ENCODE results near the gene NFASC.
A peak's percentile ranks its signal among the peaks of the same experiment; 100 is the strongest.

Gene NFASC

DNA sequence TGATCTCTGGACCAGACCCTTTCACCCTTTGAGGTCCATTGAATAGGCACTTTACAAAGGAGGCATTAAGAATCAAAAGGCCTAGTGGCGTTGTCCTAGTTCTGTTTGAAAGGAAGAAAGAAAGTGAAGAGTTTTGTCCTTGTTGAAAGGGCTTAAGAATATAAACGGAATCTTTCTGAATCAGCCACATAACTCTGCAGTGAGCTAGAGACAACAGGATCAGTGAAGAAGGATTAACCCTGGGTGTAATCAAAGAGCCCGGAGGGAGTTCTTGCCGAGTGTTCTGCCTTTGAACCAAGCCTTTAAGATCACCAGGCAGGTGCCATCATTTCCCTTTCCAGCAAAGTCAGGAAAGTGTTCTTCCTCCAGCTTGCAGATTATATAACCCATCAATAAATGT lies 117.5 kb downstream of the NFASC start:
- FAIRE-seq (no peak), DNase-seq (ENCODE audit: insufficient read length, low spot score) (no peak)
- TF ChIP-seq POLR2A (IDR thresholded peaks at IDR 0.05; ENCODE audit: low read depth, low read length), result no peak

DNA sequence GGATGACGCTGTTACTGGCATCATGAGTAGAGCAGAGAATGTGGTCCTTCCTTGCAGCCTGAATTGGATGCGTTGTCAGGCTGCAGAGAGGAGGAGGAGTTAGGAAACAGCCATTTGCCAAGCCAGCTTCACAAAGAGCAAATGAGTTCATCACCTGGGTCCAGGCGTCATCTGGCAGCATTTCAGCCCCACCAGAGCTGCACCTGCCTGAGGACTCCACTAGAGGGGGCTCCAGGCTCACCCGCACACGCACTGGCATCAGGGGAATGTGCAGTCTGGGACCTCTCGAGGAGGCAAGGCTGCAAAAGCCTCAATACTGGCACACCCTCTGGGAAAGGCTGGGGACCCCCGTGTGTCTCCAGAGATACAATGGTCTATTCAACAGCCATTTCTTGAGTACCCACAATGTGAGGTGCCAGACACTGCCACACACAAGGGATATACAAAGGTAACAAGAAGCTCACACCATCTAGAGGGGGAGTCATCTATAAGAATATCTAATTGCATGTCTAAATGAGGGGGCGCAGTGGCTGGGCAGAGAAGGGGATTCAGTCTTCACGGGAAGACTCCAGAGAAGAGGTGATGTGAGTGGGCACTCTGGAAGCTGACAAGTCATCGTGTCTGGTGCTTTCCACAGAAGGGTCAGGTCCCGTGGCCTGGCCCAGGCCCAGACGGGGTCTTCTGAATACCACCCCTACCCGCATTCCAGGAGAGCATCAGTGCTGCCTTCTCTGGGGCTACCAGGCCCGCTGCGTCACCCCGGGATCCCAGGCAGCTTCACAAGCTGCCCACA lies 118.8 kb downstream of the NFASC start:
- FAIRE-seq (peak; percentile 78), DNase-seq (ENCODE audit: insufficient read length, low spot score) (peak; percentile 88)
- TF ChIP-seq PAX5 (IDR thresholded peaks at IDR 0.05; ENCODE audit: insufficient read depth, low read length, severe bottlenecking) (no peak), POLR2AphosphoS5 (IDR thresholded peaks at IDR 0.05; ENCODE audit: low read depth, low read length) (no peak), POLR2A (IDR thresholded peaks at IDR 0.05; ENCODE audit: low read depth, low read length) (no peak), TAF1 (IDR thresholded peaks at IDR 0.05; ENCODE audit: low read depth, low read length) (no peak), POU2F2 (IDR thresholded peaks at IDR 0.05; ENCODE audit: low read depth, low read length) (no peak), SPI1 (IDR thresholded peaks at IDR 0.05; ENCODE audit: low read depth, low read length) (no peak)

DNA sequence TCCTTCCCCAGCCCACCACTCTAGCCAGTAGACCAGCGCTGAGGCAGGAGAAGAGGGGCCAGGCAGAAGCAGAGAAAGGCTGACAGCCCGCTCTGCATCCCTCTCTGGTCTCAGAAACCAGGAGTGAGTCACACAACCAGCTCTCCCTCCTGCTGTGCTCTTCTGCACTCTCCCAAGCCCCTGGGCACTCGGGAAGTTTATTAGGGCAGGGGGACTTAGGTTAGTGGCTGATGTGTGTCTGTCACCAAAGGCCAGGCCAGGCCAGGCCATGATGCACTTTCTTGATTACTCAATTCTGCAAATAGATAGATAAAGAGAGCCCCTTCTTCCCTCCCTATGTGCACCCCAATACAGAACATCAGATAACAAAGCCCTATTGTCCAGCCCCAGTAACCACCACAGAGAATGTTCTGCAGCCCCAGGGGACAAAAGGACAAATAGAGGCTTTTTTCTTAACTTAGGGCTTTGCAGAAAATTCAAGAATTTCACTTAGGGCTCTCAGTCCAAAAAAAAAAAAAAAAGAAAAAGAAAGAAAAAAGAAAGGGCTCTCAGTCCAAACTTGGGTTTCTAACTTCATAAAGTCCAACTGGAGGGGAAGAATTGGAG lies 119.5 kb downstream of the NFASC start:
- FAIRE-seq, result no peak
- TF ChIP-seq SPI1 (IDR thresholded peaks at IDR 0.05; ENCODE audit: low read depth, low read length) (no peak), POU2F2 (IDR thresholded peaks at IDR 0.05; ENCODE audit: low read depth, low read length) (no peak), POLR2AphosphoS5 (IDR thresholded peaks at IDR 0.05; ENCODE audit: low read depth, low read length) (no peak), POLR2A (IDR thresholded peaks at IDR 0.05; ENCODE audit: low read depth, low read length) (no peak), TAF1 (IDR thresholded peaks at IDR 0.05; ENCODE audit: low read depth, low read length) (no peak)
- no peak for DNase-seq (ENCODE audit: insufficient read length, low spot score)

DNA sequence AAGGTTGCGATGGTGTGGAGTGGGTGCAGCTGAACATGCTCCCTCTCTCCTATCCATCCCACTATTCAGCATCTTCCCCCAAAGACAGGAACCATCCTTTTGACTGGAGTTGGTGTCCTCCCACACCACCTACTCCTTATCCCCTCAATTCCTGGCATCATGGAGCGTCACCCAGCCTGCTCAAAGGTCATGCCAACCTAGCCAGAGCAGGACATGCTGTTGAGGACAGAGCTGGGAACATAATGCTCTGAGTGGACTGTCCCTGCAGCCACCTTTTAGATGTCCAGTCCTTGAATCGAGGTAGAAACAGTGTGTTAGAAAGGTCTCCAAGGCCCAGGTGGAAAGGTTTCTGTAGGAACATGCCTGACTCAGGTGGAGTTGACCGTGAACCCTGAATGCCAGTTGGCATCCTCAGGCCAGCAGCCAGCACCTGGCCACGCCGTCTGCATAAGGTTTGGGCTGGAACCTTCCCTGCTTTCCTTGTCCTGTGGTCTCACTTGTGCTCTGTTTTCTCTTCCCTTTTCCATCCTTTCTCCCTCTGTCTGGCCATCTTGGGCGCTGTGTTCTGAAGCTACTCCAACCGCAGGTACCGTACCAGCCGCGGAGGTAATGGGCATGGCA lies 120.2 kb downstream of the NFASC start:
- DNase-seq (ENCODE audit: insufficient read length, low spot score) (no peak), FAIRE-seq (no peak)
- no peak for TF ChIP-seq TAF1 (IDR thresholded peaks at IDR 0.05; ENCODE audit: low read depth, low read length)
- TF ChIP-seq PAX5 (IDR thresholded peaks at IDR 0.05; ENCODE audit: insufficient read depth, low read length, severe bottlenecking), result no peak
- no peak for TF ChIP-seq POU2F2 (IDR thresholded peaks at IDR 0.05; ENCODE audit: low read depth, low read length)
- TF ChIP-seq POLR2A (IDR thresholded peaks at IDR 0.05; ENCODE audit: low read depth, low read length), result no peak
- TF ChIP-seq SPI1 (IDR thresholded peaks at IDR 0.05; ENCODE audit: low read depth, low read length), result no peak
- no peak for TF ChIP-seq POLR2AphosphoS5 (IDR thresholded peaks at IDR 0.05; ENCODE audit: low read depth, low read length)

DNA sequence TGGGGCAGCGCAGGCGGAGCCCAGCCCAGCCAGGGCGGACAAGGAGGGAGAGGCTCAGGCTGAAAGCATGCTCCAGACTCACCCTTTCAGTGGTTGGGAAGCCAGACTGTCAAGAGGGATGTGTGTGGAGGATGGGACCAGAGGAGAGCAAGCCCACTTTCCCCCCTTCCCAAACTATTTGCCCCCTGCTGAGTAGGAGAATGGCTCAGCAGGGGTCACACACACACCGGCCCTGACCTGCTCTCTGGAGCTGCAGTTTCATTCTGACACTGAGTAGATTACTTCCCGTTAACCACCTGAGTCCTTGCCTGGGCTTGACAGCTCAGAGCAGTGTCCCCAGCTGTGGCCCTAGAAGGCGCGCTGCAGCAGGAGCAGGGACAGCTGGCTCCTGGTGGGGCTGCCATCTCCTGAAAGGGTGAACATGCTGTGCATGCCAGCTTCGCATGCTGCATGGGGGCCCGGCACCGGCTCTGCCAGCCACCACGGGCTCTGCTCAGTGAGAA lies 120.7 kb downstream of the NFASC start:
- TF ChIP-seq POU2F2 (IDR thresholded peaks at IDR 0.05; ENCODE audit: low read depth, low read length) (no peak), TAF1 (IDR thresholded peaks at IDR 0.05; ENCODE audit: low read depth, low read length) (no peak), POLR2A (IDR thresholded peaks at IDR 0.05; ENCODE audit: low read depth, low read length) (no peak), POLR2AphosphoS5 (IDR thresholded peaks at IDR 0.05; ENCODE audit: low read depth, low read length) (no peak), PAX5 (IDR thresholded peaks at IDR 0.05; ENCODE audit: insufficient read depth, low read length, severe bottlenecking) (no peak), SPI1 (IDR thresholded peaks at IDR 0.05; ENCODE audit: low read depth, low read length) (no peak)
- peak; percentile 41 for DNase-seq (ENCODE audit: insufficient read length, low spot score)
- no peak for FAIRE-seq

DNA sequence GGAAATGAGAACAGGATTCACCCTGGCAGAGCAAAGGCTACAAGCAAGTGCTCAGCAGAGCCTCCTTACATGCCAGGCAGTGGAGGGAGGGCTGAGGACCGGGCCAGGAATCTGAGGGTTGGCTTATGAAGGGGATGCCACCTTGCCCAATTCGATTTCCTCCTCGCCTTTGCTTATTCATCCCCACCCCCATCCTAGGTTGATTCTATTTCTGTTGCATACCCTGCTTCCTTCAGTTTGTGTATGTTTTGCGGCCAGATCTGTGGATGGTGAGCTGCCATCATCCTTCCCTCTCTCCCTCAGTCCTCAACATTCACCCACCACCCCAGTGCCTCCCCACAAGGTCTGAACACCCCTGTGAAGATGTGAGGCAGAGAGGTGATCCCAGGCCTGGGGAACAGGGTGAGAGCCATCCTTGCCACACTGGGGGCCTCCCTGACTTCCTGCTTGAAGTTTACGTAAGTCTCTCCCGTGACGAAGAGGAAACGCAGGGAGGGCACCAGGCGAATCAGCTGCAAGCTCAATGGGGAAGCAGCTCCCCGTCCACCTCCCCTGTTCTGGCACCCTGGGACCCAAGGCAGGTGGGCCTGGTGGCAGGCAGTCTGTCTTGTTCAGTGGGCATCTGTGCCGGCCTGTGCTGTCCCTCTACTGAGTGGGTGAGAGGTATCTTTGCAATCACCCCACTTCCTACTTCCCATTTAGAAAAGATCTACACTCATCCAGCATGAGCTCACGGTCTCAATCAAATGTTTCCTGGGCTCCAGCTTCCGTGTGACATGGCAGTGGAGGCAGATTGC lies 121.7 kb downstream of the NFASC start:
- DNase-seq (ENCODE audit: insufficient read length, low spot score), result no peak
- TF ChIP-seq PAX5 (IDR thresholded peaks at IDR 0.05; ENCODE audit: insufficient read depth, low read length, severe bottlenecking) (no peak), POLR2A (IDR thresholded peaks at IDR 0.05; ENCODE audit: low read depth, low read length) (no peak), POU2F2 (IDR thresholded peaks at IDR 0.05; ENCODE audit: low read depth, low read length) (no peak), TAF1 (IDR thresholded peaks at IDR 0.05; ENCODE audit: low read depth, low read length) (no peak), SPI1 (IDR thresholded peaks at IDR 0.05; ENCODE audit: low read depth, low read length) (no peak), POLR2AphosphoS5 (IDR thresholded peaks at IDR 0.05; ENCODE audit: low read depth, low read length) (no peak)
- no peak for FAIRE-seq

DNA sequence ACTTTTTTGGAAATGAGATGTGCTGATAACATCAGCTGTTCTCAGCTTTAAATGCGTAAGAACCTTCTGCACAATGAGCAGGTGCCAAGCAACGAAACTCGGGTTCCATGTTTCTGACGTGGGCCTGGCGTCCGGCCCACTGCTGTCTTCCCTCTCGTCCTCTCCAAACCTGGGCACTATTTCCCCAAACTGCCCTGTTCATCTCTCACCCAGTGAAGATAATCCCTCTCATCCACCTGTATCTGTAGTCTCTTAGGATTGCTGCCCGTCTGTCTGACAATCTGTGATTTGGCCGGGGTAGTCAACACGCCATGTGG lies 122.3 kb downstream of the NFASC start:
- FAIRE-seq (no peak), DNase-seq (ENCODE audit: insufficient read length, low spot score) (no peak)
- TF ChIP-seq POLR2A (IDR thresholded peaks at IDR 0.05; ENCODE audit: low read depth, low read length) (no peak), PAX5 (IDR thresholded peaks at IDR 0.05; ENCODE audit: insufficient read depth, low read length, severe bottlenecking) (no peak), POLR2AphosphoS5 (IDR thresholded peaks at IDR 0.05; ENCODE audit: low read depth, low read length) (no peak), POU2F2 (IDR thresholded peaks at IDR 0.05; ENCODE audit: low read depth, low read length) (no peak), TAF1 (IDR thresholded peaks at IDR 0.05; ENCODE audit: low read depth, low read length) (no peak), SPI1 (IDR thresholded peaks at IDR 0.05; ENCODE audit: low read depth, low read length) (no peak)

DNA sequence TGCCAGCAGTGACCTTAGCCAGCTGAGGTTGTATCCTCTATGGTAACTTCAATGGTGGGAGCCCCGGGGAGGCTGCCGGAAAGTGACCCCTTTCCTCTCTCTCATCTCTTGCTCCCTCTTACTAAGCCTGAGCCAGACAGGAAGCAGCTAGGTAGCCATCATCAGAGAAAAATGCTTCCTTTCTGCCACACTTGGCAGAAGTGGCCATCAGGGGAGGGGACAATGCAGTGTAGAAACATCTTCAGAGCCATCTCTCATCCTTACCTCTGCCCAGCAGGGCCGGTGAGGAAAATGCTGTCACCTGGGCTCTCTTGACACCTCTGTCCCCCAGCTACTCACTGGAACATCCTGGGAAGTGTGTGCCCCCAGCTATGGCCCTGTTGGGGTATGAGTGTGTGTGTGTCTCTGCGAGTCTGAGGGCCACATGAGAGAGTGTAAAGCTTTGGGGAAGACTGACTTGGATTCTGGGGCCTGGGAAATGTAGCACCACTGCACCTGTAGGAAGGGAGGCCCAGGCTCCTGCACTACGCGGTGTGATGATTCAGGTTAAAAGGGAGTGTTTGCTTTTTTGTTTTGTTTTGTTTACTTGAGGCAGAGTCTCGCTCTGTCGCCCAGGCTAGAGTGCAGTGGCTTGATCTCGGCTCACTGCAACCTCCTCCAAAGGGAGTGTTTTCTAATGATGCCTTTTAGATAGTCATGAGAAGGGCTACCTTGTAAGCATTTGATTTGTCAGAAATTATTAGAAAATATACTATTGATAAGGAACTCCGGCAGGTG lies 123.6 kb downstream of the NFASC start:
- DNase-seq (ENCODE audit: insufficient read length, low spot score) (no peak), FAIRE-seq (no peak)
- no peak for TF ChIP-seq SPI1 (IDR thresholded peaks at IDR 0.05; ENCODE audit: low read depth, low read length)

DNA sequence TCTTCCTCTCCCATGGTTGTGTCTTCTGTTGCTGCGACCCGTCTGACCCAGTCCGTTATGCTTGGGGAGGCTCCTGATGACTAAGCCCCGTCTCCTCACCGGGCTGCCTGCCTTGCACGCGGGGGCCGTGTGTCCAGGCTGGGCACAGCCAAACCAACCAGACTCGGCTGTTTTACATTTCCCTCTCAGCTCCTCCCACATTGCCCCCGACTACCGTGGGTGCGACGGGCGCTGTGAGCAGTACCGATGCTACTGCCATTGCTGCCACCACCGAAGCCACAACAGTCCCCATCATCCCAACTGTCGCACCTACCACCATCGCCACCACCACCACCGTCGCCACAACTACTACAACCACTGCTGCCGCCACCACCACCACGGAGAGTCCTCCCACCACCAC lies 126.3 kb downstream of the NFASC start:
- TF ChIP-seq POLR2A (IDR thresholded peaks at IDR 0.05; ENCODE audit: low read depth, low read length) (no peak), TAF1 (IDR thresholded peaks at IDR 0.05; ENCODE audit: low read depth, low read length) (no peak), PAX5 (IDR thresholded peaks at IDR 0.05; ENCODE audit: insufficient read depth, low read length, severe bottlenecking) (no peak), POU2F2 (IDR thresholded peaks at IDR 0.05; ENCODE audit: low read depth, low read length) (no peak), SPI1 (IDR thresholded peaks at IDR 0.05; ENCODE audit: low read depth, low read length) (no peak), POLR2AphosphoS5 (IDR thresholded peaks at IDR 0.05; ENCODE audit: low read depth, low read length) (no peak)
- FAIRE-seq, result no peak
- no peak for DNase-seq (ENCODE audit: insufficient read length, low spot score)
